GM12878 (cell line): Measurements from ENCODE around the gene ZNF800. TPM values are rescaled to one million over a fixed set of nuclear protein-coding genes. Genes with fewer than 3 reads are reported as not detected.

ENCODE experiments used
- ATAC-seq: fragments of 200-7000 bp; cut with Tn5 transposase; 3 replicates; pipeline ENCODE4 v1.9.1; 2020; ENCODE audit warnings: mild to moderate bottlenecking, moderate library complexity
- BruUV-seq: library from RNA; stranded (reverse); fragments of 400-500 nt; replicated peaks from 2 replicates; lab custom pipeline; 2021; lab: Mats Ljungman, UMichigan
- CTCF ChIA-PET: fragments of 300-600 bp; sonication (Branson Sonifier 250); formaldehyde crosslinking; extraction: SDS; loops from one replicate; lab custom pipeline; 2021; ENCODE audit warnings: inconsistent platforms; lab: Yijun Ruan, JAX
- POLR2A ChIA-PET: fragments of 350-600 bp; formaldehyde crosslinking; extraction: SDS; loops from one replicate; lab custom pipeline; 2021; ENCODE audit warnings: inconsistent platforms; lab: Charles Lee
- RAD21 ChIA-PET: fragments of 300-600 bp; sonication (Branson Sonifier 250); formaldehyde crosslinking; loops from one replicate; lab custom pipeline; 2023; ENCODE audit warnings: antibody characterized with exemption; ENCODE audit not compliant: unreplicated experiment; lab: Charles Lee
- SMC1A ChIA-PET: fragments of 300-600 bp; sonication (Branson Sonifier 250); formaldehyde crosslinking; loops from one replicate; lab custom pipeline; 2023; ENCODE audit not compliant: unreplicated experiment, uncharacterized antibody; lab: Charles Lee
- DNase-seq: peaks from one replicate; pipeline ENCODE4 v3.0.0-alpha.2; 2011; ENCODE audit warnings: low read depth, low spot score
- FAIRE-seq: peaks from 3 replicates; lab custom pipeline; 2011; peaks lifted over from hg19 to GRCh38; lab: Jason Lieb, UNC
- H2AFZ ChIP-seq: 2 replicates; pipeline ENCODE4 v1.6.0; 2011; ENCODE audit warnings: low read depth, low read length, control low read depth; ENCODE audit not compliant: control insufficient read depth
- H3K27ac ChIP-seq: 2 replicates; pipeline ENCODE4 v1.5.1; 2011; ENCODE audit warnings: control low read depth; ENCODE audit not compliant: control insufficient read depth, insufficient read depth
- H3K27me3 ChIP-seq, 2 experiments: replicated peaks in 1 of 2; 2 replicates each; pipeline versions ENCODE4 v1.6.0 to v1.6.1; 2011; ENCODE audit warnings: low read length in 1 of 2; ENCODE audit not compliant: control insufficient read depth in 2 of 2, insufficient read depth in 2 of 2
- H3K36me3 ChIP-seq, 2 experiments: 2 replicates each; pipeline ENCODE4 v1.5.1; 2011; ENCODE audit warnings: low read length in 1 of 2; ENCODE audit not compliant: control insufficient read depth in 2 of 2, insufficient read depth in 2 of 2
- H3K4me1 ChIP-seq: 2 replicates; pipeline ENCODE4 v1.6.1; 2011; ENCODE audit warnings: mild to moderate bottlenecking, low read length, moderate library complexity, mixed read lengths; ENCODE audit not compliant: control insufficient read depth, insufficient read depth
- H3K4me2 ChIP-seq: 2 replicates; pipeline ENCODE4 v1.6.0; 2011; ENCODE audit warnings: control low read depth; ENCODE audit not compliant: control insufficient read depth, insufficient read depth
- H3K4me3 ChIP-seq: fragments of 200-600 bp; sonication (generic); 2 replicates; pipeline ENCODE4 v1.5.1; 2016
- H3K79me2 ChIP-seq: 2 replicates; pipeline ENCODE4 v1.6.0; 2011; ENCODE audit warnings: low read length; ENCODE audit not compliant: control insufficient read depth, insufficient read depth
- H3K9ac ChIP-seq: 2 replicates; pipeline ENCODE4 v1.8.0; 2011; ENCODE audit warnings: low read length, control low read depth, mixed read lengths; ENCODE audit not compliant: control insufficient read depth, insufficient read depth
- H3K9me3 ChIP-seq: replicated peaks from 3 replicates; pipeline ENCODE4 v1.5.1; 2011; ENCODE audit warnings: mild to moderate bottlenecking, low read length; ENCODE audit not compliant: control insufficient read depth, insufficient read depth
- H4K20me1 ChIP-seq: 2 replicates; pipeline ENCODE4 v1.6.0; 2011; ENCODE audit not compliant: control insufficient read depth, insufficient read depth
- ATF3 ChIP-seq: IDR thresholded peaks from 2 replicates; pipeline ENCODE4 v1.6.1; 2011; ENCODE audit warnings: low read depth, mild to moderate bottlenecking, low read length, moderate library complexity, borderline replicate concordance; ENCODE audit errors: extremely low read depth
- E4F1 ChIP-seq: fragments of 450-650 bp; IDR thresholded peaks from 2 replicates; pipeline ENCODE4 v1.6.1; 2018; ENCODE audit warnings: borderline replicate concordance, mild to moderate bottlenecking; ENCODE audit not compliant: partially characterized antibody
- EGR1 ChIP-seq, 2 experiments: IDR thresholded peaks; 1 replicate in 1 of 2; 2 replicates in 1 of 2; pipeline ENCODE4 v1.6.1; 2011 to 2012; ENCODE audit warnings: low read depth in 2 of 2, low read length in 2 of 2, borderline replicate concordance in 1 of 2, mild to moderate bottlenecking in 1 of 2, moderate library complexity in 1 of 2
- MYB ChIP-seq: fragments of 150-350 bp; IDR thresholded peaks from 2 replicates; pipeline ENCODE4 v1.6.1; 2014; ENCODE audit warnings: mild to moderate bottlenecking, low read depth, low read length, borderline replicate concordance
- RUNX3 ChIP-seq: IDR thresholded peaks from 2 replicates; pipeline ENCODE4 v1.6.1; 2012; ENCODE audit warnings: low read length, inconsistent platforms
- USF2 ChIP-seq: IDR thresholded peaks from 2 replicates; pipeline ENCODE4 v1.6.1; 2011; ENCODE audit warnings: low read depth, low read length, improper control_type of control experiment, borderline replicate concordance
- ZNF217 ChIP-seq: fragments of 450-650 bp; IDR thresholded peaks from 2 replicates; pipeline ENCODE4 v1.6.1; 2017; ENCODE audit warnings: antibody characterized with exemption, mild to moderate bottlenecking
- WGBS: methylation state at CpG from one replicate; pipeline ENCODE4 v1.1.6; 2016; ENCODE audit warnings: low lambda C conversion rate; ENCODE audit not compliant: insufficient replicate concordance, insufficient coverage; ENCODE audit errors: missing lambda C conversion rate; 5-methylcytosine and 5-hydroxymethylcytosine counted together
- in situ Hi-C: fragments of 300-500 bp; cut with MboI; formaldehyde crosslinking; loops from 9 replicates; pipeline ENCODE4 v1.14.3; 2018; ENCODE audit warnings: mixed read lengths
- intact Hi-C: fragments of 100-400 bp; cut with micrococcal nuclease; formaldehyde crosslinking; loops from one replicate; pipeline ENCODE4 v1.14.2; 2022; ENCODE audit not compliant: unreplicated experiment
- polyA plus RNA-seq, 11 experiments: library from polyadenylated mRNA; depleted of rRNA in 4 of 11; unstranded in 6 of 11; stranded (reverse) in 5 of 11; fragments of >200 nt; fragmentation: Nextera tagmentation in 4 of 11; fragmentation: Illumina TruSeq in 1 of 11; extraction: Ambion mirVana in 4 of 11; extraction: Trizol in 1 of 11; gene quantifications; 1 replicate in 1 of 11; 2 replicates in 10 of 11; pipeline versions ENCODE4 v1.2.1 to v1.2.3, GENCODE V29; 2011 to 2016; ENCODE audit warnings: inconsistent platforms in 2 of 11, missing spikeins in 2 of 11, low read depth in 1 of 11
- total RNA-seq, 4 experiments: library from RNA; depleted of rRNA in 3 of 4; stranded (reverse); fragments of >200 nt in 3 of 4; fragmentation: Illumina TruSeq in 1 of 4; extraction: Trizol in 1 of 4; gene quantifications; 2 replicates each; pipeline versions ENCODE4 v1.2.1 to v1.2.3, GENCODE V29; 2013 to 2021

The ZNF800 gene
- total and polyA plus RNA-seq, 10 of the 15 experiments (the other 5 are each of a cell fraction or from before 2014, with no cell fraction given): 6.8 to 33.9 (median 23.8) TPM

DNA sequence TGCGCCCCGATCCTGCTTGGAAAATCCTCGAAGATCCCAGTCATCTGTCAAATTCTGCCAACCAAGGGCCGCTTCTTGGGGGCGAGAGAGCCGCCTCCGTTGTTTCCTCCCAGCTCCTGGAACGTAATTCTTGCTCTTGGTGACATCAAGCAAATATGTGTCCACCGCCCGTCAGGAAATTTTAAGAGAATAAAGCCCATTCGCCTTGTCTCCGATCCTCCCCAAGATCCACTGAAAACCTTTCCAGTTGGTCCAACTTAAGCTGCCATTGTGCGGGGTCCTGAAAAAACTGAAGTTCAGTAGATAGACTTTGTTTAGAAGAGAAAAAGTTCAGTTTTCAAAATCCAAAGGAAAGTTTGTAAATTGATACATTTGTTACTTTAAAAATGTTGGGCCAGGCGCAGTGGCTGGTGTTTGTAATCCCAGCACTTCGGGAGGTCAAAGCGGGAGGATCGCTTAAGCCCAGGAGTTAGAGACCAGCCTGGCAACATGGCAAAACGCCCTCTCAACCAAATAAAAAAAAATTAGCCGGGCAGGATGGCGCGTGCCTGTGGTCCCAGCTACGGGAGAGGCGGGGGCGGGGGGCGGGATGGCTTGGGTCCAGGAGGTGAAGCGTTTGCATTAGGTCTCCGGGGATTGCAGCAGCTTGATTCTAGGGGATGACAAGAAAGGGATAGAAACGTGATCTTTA lies 1.0 kb upstream of the ZNF800 start:
- Histone ChIP-seq H3K4me1 (peaks cover 7% of the 10 kb centered on the region; the same call in 1 of the 2 replicates), H3K36me3 (no peaks in the 10 kb centered on the region), H3K79me2 (peaks cover 41% of the 10 kb centered on the region), H3K4me2 (peak overlapping the region; percentile 99), H2AFZ (peak overlapping the region; percentile 92), H3K27me3 (no peaks in the 10 kb centered on the region), H4K20me1 (no peaks in the 10 kb centered on the region), H3K9ac (peak overlapping the region; percentile 91), H3K4me3 (peak overlapping the region; percentile 83), H3K27ac (peak overlapping the region; percentile 97), H3K9me3 (no peaks in the 10 kb centered on the region)
- TF ChIP-seq E4F1 (no peak), MYB (no peak), RUNX3 (no peak), ZNF217 (no peak), ATF3 (no peak), EGR1 (IDR thresholded peaks at IDR 0.05; ENCODE audit: borderline replicate concordance in 1 of 2, low read depth in 2 of 2, low read length in 2 of 2) (peak in 1 of 2 experiments; percentile 50; a peak in 1 of 3 replicates), USF2 (no peak)
- in situ Hi-C loops (no loop called here), intact Hi-C loops (loop anchor here (5.0 kb wide), 1 partner anchor 259 kb away; the partner anchor contains the start of gene SND1)
- ATAC-seq: no peak
- DNase-seq: no peak
- ChIA-PET SMC1A (interaction anchor here (0.8 to 4.1 kb wide), 3 partner anchors 11 to 15 kb away, joined by 3 to 13 read pairs (median 3); no protein-coding TSS in a partner anchor), POLR2A (interaction anchor here (1.1 to 4.7 kb wide), 3 partner anchors 11 to 28 kb away, joined by 3 to 28 read pairs (median 9); no protein-coding TSS in a partner anchor), RAD21 (interaction anchor here (3.7 kb wide), 1 partner anchor 11 kb away, joined by 13 read pairs; no protein-coding TSS in a partner anchor), CTCF (interaction anchor here (1.6 kb wide), 1 partner anchor 54 kb away, joined by 6 read pairs; no protein-coding TSS in a partner anchor)
- FAIRE-seq: no peak
- no TSS peak for BruUV-seq
- 24% methylated on average over 28 of the region's 28 CpGs for WGBS
